Lower leg skin (tissue), 4 donors: ENCODE data around the gene POU3F3. TPM values are rescaled to one million over a fixed set of nuclear protein-coding genes. Genes with fewer than 3 reads are reported as not detected.

ENCODE experiments used
- DNase-seq, 2 donors: peaks; one replicate each; pipeline ENCODE4 v3.0.0-alpha.2; 2019; ENCODE audit warnings: low spot score in 2 of 2
- H3K4me3 ChIP-seq: fragments of 200-600 bp; sonication (generic); 2 replicates; pipeline ENCODE4 v1.5.1; 2017; ENCODE audit warnings: mild to moderate bottlenecking, low read depth; ENCODE audit not compliant: poor library complexity, severe bottlenecking
- POLR2A ChIP-seq, 2 donors: fragments of 450-650 bp; IDR thresholded peaks; one replicate each; pipeline ENCODE4 v1.6.1; 2016 to 2017; ENCODE audit warnings: antibody characterized with exemption in 2 of 2, mild to moderate bottlenecking in 1 of 2, moderate library complexity in 1 of 2
- WGBS, 2 donors: methylation state at CpG; one replicate each; pipeline ENCODE4 v1.1.5; 2018; 5-methylcytosine and 5-hydroxymethylcytosine counted together
- intact Hi-C: fragments of 100-400 bp; cut with DNase I; formaldehyde crosslinking; loops from one replicate; pipeline ENCODE4 v1.15.0; 2023; ENCODE audit warnings: low total_unique reads
- total RNA-seq, 4 donors: library from RNA; depleted of rRNA; stranded (reverse); fragments of >200 nt; gene quantifications; one replicate each; pipeline ENCODE4 v1.1.0, GENCODE V29; 2016
- TF ChIP-seq, protein P1 (sequence below), 3 donors: fragments of 450-650 bp; IDR thresholded peaks; one replicate each; pipeline ENCODE4 v1.5.1; 2016; ENCODE audit warnings: antibody characterized with exemption in 3 of 3, mild to moderate bottlenecking in 3 of 3, moderate library complexity in 2 of 3

The POU3F3 gene
- total RNA-seq, 4 donors from 2014 or later: 0.84 to 3.5 (median 2.1) TPM

DNA sequence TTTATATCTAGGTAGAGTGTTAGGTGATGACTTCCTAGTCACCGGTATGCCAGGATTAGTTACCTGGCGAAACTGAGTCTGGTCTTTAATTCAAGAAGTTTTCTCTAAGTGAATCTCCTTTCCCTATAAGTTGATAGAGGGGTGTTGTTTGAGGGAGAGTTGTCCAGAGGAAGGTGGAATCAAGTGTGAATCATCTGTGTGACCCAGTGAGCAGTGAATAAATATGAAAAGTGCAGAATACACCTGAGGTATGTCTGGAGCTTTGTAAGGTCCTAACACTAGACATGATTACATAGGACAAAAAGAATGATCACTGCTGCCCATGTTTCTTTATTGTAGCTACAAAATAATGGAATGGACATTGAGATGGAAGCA, 11.2 kb downstream of the POU3F3 start:
- intact Hi-C loops: no loop called here
- no peak for DNase-seq
- WGBS, 2 donors: 41 to 59% methylated on average over 2 of the region's 2 CpGs
- H3K4me3 ChIP-seq: no peak overlapping the region
- TF ChIP-seq, protein P1, sequence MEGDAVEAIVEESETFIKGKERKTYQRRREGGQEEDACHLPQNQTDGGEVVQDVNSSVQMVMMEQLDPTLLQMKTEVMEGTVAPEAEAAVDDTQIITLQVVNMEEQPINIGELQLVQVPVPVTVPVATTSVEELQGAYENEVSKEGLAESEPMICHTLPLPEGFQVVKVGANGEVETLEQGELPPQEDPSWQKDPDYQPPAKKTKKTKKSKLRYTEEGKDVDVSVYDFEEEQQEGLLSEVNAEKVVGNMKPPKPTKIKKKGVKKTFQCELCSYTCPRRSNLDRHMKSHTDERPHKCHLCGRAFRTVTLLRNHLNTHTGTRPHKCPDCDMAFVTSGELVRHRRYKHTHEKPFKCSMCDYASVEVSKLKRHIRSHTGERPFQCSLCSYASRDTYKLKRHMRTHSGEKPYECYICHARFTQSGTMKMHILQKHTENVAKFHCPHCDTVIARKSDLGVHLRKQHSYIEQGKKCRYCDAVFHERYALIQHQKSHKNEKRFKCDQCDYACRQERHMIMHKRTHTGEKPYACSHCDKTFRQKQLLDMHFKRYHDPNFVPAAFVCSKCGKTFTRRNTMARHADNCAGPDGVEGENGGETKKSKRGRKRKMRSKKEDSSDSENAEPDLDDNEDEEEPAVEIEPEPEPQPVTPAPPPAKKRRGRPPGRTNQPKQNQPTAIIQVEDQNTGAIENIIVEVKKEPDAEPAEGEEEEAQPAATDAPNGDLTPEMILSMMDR (IDR thresholded peaks at IDR 0.05): no peak
- TF ChIP-seq POLR2A (IDR thresholded peaks at IDR 0.05): no peak

GRCh38 chr2:104866122-104866864, 12.4 kb downstream of the POU3F3 start:
- H3K4me3 ChIP-seq: no peak overlapping the region
- no peak for DNase-seq
- intact Hi-C loops: no loop called here
- no peak for TF ChIP-seq POLR2A (IDR thresholded peaks at IDR 0.05)
- TF ChIP-seq, protein P1 (IDR thresholded peaks at IDR 0.05): no peak
- WGBS, 2 donors: 37 to 40% methylated on average over 11 of the region's 11 CpGs

DNA sequence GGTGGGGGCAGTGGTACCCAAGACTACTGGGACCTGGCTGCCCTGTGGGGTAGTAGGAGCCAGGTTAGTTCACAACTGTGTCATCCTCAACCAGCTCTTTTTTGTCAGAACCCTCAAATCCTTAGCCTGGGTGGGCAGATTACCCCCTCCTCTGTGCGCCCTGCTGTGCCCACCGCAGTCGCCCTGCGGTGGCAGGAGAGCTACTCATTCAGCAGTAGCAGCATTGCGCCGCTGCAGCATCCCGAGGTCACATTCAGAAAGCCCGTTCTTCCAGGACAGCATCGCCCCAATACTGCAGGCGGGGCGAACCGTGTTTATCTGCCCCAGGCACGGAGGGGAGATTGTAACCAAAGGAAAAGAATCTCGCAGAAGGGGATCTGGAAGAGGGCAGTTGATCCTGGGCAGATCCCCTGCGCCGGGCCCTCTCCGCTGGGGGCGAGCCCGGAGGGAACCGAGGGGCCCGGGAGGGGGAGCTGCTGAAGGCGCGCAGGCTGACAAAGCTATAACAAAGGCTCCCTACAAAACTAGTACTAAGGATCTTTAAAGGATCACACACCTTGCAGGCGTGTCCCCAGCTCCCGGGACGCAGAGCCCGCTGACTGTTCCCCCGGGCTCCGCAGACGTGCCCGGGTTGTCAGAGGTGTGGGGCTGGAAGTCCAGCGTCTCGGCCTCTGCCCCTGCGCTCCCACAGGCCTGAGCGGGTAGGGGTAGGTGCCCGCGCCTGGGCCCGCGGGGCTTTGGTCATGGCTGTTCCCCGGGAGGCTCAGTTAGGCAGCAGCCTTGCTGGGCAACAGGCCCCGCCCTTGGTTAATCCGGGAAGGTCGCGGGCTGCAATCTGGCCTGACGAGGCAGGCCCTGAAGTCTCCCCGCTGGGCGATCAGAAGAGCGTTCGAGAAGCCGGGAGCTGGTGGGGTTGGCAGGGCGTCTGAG, 13.2 kb downstream of the POU3F3 start:
- H3K4me3 ChIP-seq: no peak overlapping the region
- TF ChIP-seq POLR2A (IDR thresholded peaks at IDR 0.05): no peak
- TF ChIP-seq, protein P1 (IDR thresholded peaks at IDR 0.05): no peak
- DNase-seq: no peak
- WGBS, 2 donors: 8 to 10% methylated on average over 42 to 50 of the region's 51 CpGs
- intact Hi-C loops: no loop called here

DNA sequence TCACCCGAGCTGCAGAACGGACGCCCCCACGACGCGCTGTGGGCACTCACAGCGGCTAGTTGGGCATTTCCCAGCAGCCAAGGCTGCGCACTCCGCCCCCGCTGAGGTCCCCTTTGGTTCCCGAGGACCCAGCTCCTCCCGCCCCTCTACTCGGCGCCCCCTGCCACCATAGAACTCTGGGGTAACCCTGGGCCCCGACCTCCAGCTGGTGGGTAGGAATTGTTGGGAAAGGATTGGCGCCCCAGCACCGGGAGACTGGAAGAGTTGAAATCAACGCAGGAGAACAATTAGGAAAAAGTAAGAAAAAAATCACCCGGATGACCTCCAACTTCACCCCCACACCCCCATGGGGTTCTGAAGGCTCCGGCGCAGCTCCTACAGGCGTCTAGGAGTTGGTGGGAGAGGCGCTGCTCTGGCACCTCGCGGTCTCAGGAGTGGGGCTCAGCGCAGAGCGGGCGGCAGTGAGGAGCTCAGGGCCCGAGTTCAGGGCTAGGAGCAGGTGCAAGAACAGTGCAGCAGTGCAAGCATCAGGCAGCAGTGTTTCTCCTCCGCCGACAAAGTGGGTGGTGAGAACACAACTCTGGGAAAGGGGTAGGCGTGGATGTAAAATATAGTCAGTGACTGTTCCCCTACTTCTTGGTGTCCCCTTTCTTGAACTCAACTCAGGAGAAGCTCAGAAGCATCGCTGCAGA, 14.0 kb downstream of the POU3F3 start:
- TF ChIP-seq POLR2A (IDR thresholded peaks at IDR 0.05): no peak
- TF ChIP-seq, protein P1 (IDR thresholded peaks at IDR 0.05): no peak
- WGBS, 2 donors: 22 to 24% methylated on average over 32 to 33 of the region's 33 CpGs
- intact Hi-C loops: no loop called here
- DNase-seq: no peak
- no peak overlapping the region for H3K4me3 ChIP-seq

DNA sequence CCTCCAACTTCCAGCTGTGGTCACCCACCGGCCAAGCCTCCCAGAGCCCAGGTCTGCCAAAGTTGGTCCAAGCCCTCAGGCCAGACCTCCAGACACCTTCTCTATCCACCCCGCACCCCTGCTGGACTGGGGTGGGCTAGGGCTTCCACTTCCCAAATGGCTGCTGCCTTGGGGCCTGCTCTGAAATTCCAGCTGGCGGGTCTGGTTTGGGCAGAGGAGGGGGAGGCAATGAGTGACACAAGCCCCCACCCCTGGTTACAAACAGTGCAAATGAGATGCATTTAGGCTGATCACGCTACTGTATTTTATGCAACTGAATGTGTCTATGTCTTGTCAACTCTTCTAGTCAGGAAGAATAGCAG, 14.6 kb downstream of the POU3F3 start:
- TF ChIP-seq, protein P1 (IDR thresholded peaks at IDR 0.05): no peak
- no peak for TF ChIP-seq POLR2A (IDR thresholded peaks at IDR 0.05)
- 51 to 52% methylated on average over 4 of the region's 4 CpGs for WGBS, 2 donors
- no peak overlapping the region for H3K4me3 ChIP-seq
- no peak for DNase-seq
- intact Hi-C loops: no loop called here
